ENCODE data around the gene INPP5J. TPM values are rescaled to one million over a fixed set of nuclear protein-coding genes. Genes with fewer than 3 reads are reported as not detected.

Gene INPP5J
- polyA plus RNA-seq, 1 donor from 2014 or later: 3.7 TPM

GRCh38 chr22:31124290-31124689 is 1.5 kb downstream of the INPP5J start:
- no peak overlapping the region for H3K9ac ChIP-seq (ENCODE audit: low read length)
- no peak overlapping the region for H2AFZ ChIP-seq (ENCODE audit: low read depth, low read length)
- H3K4me3 ChIP-seq (ENCODE audit: low read length): no peak overlapping the region
- H3K36me3 ChIP-seq (ENCODE audit: insufficient read depth, low read length): no peaks in the 10 kb centered on the region
- no peaks in the 10 kb centered on the region for H3K9me3 ChIP-seq (ENCODE audit: low read length)
- no peaks in the 10 kb centered on the region for H3K79me2 ChIP-seq (replicated peaks; ENCODE audit: insufficient read depth, low read length)
- H3K4me2 ChIP-seq (ENCODE audit: low read length): no peak overlapping the region
- no peaks in the 10 kb centered on the region for H3K9me2 ChIP-seq (ENCODE audit: insufficient read depth, low read length)
- TF ChIP-seq REST (IDR thresholded peaks at IDR 0.05; ENCODE audit: borderline replicate concordance): no peak
- TF ChIP-seq CTCF (IDR thresholded peaks at IDR 0.05; ENCODE audit: poor library complexity, severe bottlenecking): no peak
- no peak for TF ChIP-seq POLR2AphosphoS5 (IDR thresholded peaks at IDR 0.05)
- TF ChIP-seq EZH2 (IDR thresholded peaks at IDR 0.05; ENCODE audit: borderline replicate concordance, insufficient read depth, low read length, poor library complexity, severe bottlenecking): no peak
- no peak for TF ChIP-seq SMC3 (conservative IDR thresholded peaks at IDR 0.05; ENCODE audit: poor library complexity)
- TF ChIP-seq TAF1 (IDR thresholded peaks at IDR 0.05; ENCODE audit: low read depth): no peak
- TF ChIP-seq EP300 (conservative IDR thresholded peaks at IDR 0.05; ENCODE audit: poor library complexity, severe bottlenecking): no peak
- no peak for TF ChIP-seq MXI1 (conservative IDR thresholded peaks at IDR 0.05; ENCODE audit: poor library complexity, severe bottlenecking)
- no peak for TF ChIP-seq RAD21 (conservative IDR thresholded peaks at IDR 0.05)
- no peaks in the 10 kb centered on the region for H3K27me3 ChIP-seq (ENCODE audit: insufficient read depth, low read depth, low read length)
- no peak overlapping the region for H3K27ac ChIP-seq (ENCODE audit: low read length)
- no peaks in the 10 kb centered on the region for H4K20me1 ChIP-seq (ENCODE audit: insufficient read depth)
- H3F3A ChIP-seq (ENCODE audit: insufficient read depth, low read length, poor library complexity, severe bottlenecking): no peaks in the 10 kb centered on the region

GRCh38 chr22:31124811-31125465 is 2.2 kb downstream of the INPP5J start:
- no peaks in the 10 kb centered on the region for H3K79me2 ChIP-seq (replicated peaks; ENCODE audit: insufficient read depth, low read length)
- TF ChIP-seq RAD21 (conservative IDR thresholded peaks at IDR 0.05) (no peak), SMC3 (conservative IDR thresholded peaks at IDR 0.05; ENCODE audit: poor library complexity) (no peak), POLR2AphosphoS5 (IDR thresholded peaks at IDR 0.05) (no peak), CTCF (IDR thresholded peaks at IDR 0.05; ENCODE audit: poor library complexity, severe bottlenecking) (no peak), TAF1 (IDR thresholded peaks at IDR 0.05; ENCODE audit: low read depth) (no peak), EZH2 (IDR thresholded peaks at IDR 0.05; ENCODE audit: borderline replicate concordance, insufficient read depth, low read length, poor library complexity, severe bottlenecking) (no peak), MXI1 (conservative IDR thresholded peaks at IDR 0.05; ENCODE audit: poor library complexity, severe bottlenecking) (no peak), REST (IDR thresholded peaks at IDR 0.05; ENCODE audit: borderline replicate concordance) (no peak), EP300 (conservative IDR thresholded peaks at IDR 0.05; ENCODE audit: poor library complexity, severe bottlenecking) (no peak)

More at GRCh38 chr22:31124811-31125465, 2.2 kb downstream of the INPP5J start:
- Histone ChIP-seq H3K27ac (ENCODE audit: low read length) (no peak overlapping the region), H3K9me2 (ENCODE audit: insufficient read depth, low read length) (no peaks in the 10 kb centered on the region), H3K36me3 (ENCODE audit: insufficient read depth, low read length) (no peaks in the 10 kb centered on the region), H3F3A (ENCODE audit: insufficient read depth, low read length, poor library complexity, severe bottlenecking) (no peaks in the 10 kb centered on the region), H3K27me3 (ENCODE audit: insufficient read depth, low read depth, low read length) (no peaks in the 10 kb centered on the region), H3K9me3 (ENCODE audit: low read length) (no peaks in the 10 kb centered on the region), H3K4me3 (ENCODE audit: low read length) (no peak overlapping the region), H4K20me1 (ENCODE audit: insufficient read depth) (no peaks in the 10 kb centered on the region), H3K4me2 (ENCODE audit: low read length) (no peak overlapping the region), H3K9ac (ENCODE audit: low read length) (no peak overlapping the region), H2AFZ (ENCODE audit: low read depth, low read length) (no peak overlapping the region)
